ENCODE data around the gene KIR3DL2. TPM values are rescaled to one million over a fixed set of nuclear protein-coding genes. Genes with fewer than 3 reads are reported as not detected.
"Not testable (repeated sequence)": the region's sequence is repeated elsewhere in the genome, so short reads cannot be mapped to it uniquely, and the experiment has no call there.

The KIR3DL2 gene
- not detected for total RNA-seq

- H3K27me3 ChIP-seq; H3K4me3 ChIP-seq; H3K27ac ChIP-seq; H3K9me3 ChIP-seq; intact Hi-C loops (cut with DNase I); DNase-seq (ENCODE audit: extremely low spot score in 2 of 2); H3K4me1 ChIP-seq; H3K36me3 ChIP-seq: not testable (repeated sequence)
These were observed at the start of gene KIR3DL2 for GRCh38 chr19:54850061-54850640. KIR3DL2 (plus strand) TSS chr19:54850443; CDS start chr19:54850476, 33 bp downstream.

DNA sequence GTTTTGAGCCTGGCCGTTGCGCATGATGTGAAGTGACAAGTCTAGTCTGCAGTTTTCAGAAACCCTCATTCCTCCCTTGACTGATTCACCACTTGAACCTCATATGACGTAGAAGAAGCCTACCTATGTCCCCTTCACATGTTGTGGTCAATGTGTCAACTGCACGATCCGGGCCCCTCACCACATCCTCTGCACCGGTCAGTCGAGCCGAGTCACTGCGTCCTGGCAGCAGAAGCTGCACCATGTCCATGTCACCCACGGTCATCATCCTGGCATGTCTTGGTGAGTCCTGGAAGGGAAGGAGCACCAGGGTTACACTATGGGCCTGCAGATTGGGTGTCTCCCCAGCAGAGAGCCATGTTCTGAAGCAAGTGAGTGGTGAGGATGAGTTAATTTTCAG is 46.8 kb upstream of the KIR3DL2 start, which contains the start of gene KIR2DL4:
KIR2DL4 (plus strand) TSS at position 201 of the 400 bp plus-strand sequence; CDS start at position 243, 42 bp downstream.
- Histone ChIP-seq H3K27me3 (no peaks in the 10 kb centered on the region), H3K4me3 (no peak within 1 kb of the TSS), H3K27ac (no peak within 1 kb of the TSS), H3K9me3 (no peaks in the 10 kb centered on the region), H3K36me3 (no peaks in the 10 kb centered on the region), H3K4me1 (no peaks in the 10 kb centered on the region)
- DNase-seq (ENCODE audit: extremely low spot score in 2 of 2): peak in 1 of 2 donors; percentile 29
- TF ChIP-seq CTCF (IDR thresholded peaks at IDR 0.05) (no peak), POLR2AphosphoS5 (IDR thresholded peaks at IDR 0.05; ENCODE audit: insufficient read depth in 1 of 2, low read depth in 1 of 2) (no peak), POLR2A (IDR thresholded peaks at IDR 0.05) (no peak)
- intact Hi-C loops (cut with DNase I): no loop called here

DNA sequence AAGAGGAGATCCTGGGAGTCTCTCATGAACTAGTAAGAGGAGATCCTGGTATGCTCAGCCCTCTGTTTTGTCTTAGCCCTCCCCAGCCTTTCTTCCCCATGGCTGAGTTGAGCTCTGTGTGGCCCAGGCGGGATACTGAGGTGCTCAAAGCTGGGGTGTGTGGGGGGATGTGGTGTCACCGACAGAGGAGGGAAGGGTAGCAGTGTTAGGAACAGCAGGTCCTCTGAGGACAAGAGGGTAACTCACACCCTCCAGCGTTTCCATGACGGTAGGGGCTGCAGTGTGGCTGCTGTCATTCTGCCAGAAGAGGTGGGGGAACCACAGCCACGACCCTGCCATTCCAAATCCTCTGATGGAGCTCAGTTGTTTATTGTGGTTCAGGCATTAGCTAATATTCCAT is 46.1 kb upstream of the KIR3DL2 start:
- intact Hi-C loops (cut with DNase I): no loop called here
- Histone ChIP-seq H3K27ac (no peak overlapping the region), H3K9me3 (no peaks in the 10 kb centered on the region), H3K4me1 (no peaks in the 10 kb centered on the region), H3K27me3 (no peaks in the 10 kb centered on the region), H3K36me3 (no peaks in the 10 kb centered on the region), H3K4me3 (no peak overlapping the region)
- TF ChIP-seq CTCF (IDR thresholded peaks at IDR 0.05) (no peak), POLR2A (IDR thresholded peaks at IDR 0.05) (no peak), POLR2AphosphoS5 (IDR thresholded peaks at IDR 0.05; ENCODE audit: insufficient read depth in 1 of 2, low read depth in 1 of 2) (no peak)
- peak in 1 of 2 donors; percentile 32 for DNase-seq (ENCODE audit: extremely low spot score in 2 of 2)

DNA sequence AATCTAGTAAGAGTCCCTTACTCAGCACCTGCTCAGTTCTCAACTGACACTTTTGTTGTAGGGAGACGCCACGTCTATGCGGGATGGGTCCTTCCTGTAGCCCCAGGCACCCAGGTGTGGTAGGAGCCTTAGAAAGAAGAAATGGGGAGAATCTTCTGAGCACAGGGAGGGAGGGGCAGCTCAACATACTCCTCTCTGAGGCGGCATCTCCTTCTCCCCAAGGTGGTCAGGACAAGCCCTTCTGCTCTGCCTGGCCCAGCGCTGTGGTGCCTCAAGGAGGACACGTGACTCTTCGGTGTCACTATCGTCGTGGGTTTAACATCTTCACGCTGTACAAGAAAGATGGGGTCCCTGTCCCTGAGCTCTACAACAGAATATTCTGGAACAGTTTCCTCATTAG is 45.7 kb upstream of the KIR3DL2 start:
- H3K27me3 ChIP-seq: no peaks in the 10 kb centered on the region
- no peaks in the 10 kb centered on the region for H3K9me3 ChIP-seq
- TF ChIP-seq POLR2A (IDR thresholded peaks at IDR 0.05) (no peak), CTCF (IDR thresholded peaks at IDR 0.05) (no peak), POLR2AphosphoS5 (IDR thresholded peaks at IDR 0.05; ENCODE audit: insufficient read depth in 1 of 2, low read depth in 1 of 2) (no peak)
- no peak overlapping the region for H3K4me3 ChIP-seq
- H3K4me1 ChIP-seq: no peaks in the 10 kb centered on the region
- H3K36me3 ChIP-seq: no peaks in the 10 kb centered on the region
- H3K27ac ChIP-seq: no peak overlapping the region
- intact Hi-C loops (cut with DNase I): no loop called here
- no peak for DNase-seq (ENCODE audit: extremely low spot score in 2 of 2)

- no peak overlapping the region for H3K4me3 ChIP-seq
- intact Hi-C loops (cut with DNase I): no loop called here
- H3K27me3 ChIP-seq: no peaks in the 10 kb centered on the region
- no peak for TF ChIP-seq POLR2A (IDR thresholded peaks at IDR 0.05)
- no peak for TF ChIP-seq CTCF (IDR thresholded peaks at IDR 0.05)
- no peak for TF ChIP-seq POLR2AphosphoS5 (IDR thresholded peaks at IDR 0.05; ENCODE audit: insufficient read depth in 1 of 2, low read depth in 1 of 2)
- H3K4me1 ChIP-seq: no peaks in the 10 kb centered on the region
- no peaks in the 10 kb centered on the region for H3K36me3 ChIP-seq
- H3K27ac ChIP-seq: no peak overlapping the region
- H3K9me3 ChIP-seq: no peaks in the 10 kb centered on the region
- DNase-seq (ENCODE audit: extremely low spot score in 2 of 2): peak in 1 of 2 donors; percentile 54
These were observed 44.4 kb upstream of the KIR3DL2 start for GRCh38 chr19:54805665-54806515.
